ENCODE measurements around the gene PDE4D.
A peak's percentile ranks its signal among the peaks of the same experiment; 100 is the strongest.
"Not testable (repeated sequence)": the region's sequence is repeated elsewhere in the genome, so short reads cannot be mapped to it uniquely, and the experiment has no call there.

The PDE4D gene

DNA sequence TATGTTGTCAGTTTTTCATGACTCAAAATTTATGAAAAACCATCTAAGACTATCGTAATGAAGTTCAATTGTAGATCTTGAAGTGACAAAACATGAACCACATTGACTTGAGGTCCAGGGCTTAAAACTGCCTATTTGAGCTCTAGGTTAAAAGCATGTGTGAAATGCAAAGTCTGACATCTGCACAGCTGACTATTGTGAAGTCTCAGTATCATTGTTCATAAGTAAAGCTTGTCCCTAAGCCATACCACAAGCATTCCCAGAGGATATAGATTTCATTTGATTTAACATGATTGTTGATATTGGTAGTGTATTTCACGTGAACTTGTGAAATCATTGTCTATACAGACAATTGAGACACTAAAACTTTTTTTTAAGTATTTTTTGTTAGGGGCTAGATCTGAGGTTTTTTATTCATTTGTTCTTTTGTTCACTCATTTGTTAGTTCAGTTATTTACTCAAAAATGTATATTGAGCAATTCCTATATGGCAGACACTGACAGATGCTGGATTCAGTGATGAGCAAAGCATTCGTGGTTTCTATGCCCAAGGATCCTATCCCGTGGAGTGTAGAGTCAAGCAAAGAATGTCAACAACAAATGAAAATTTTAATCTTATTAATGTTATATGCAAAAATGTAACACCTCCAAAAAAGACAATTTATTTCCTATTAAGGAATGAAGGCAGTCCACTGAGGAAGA is 825.4 kb downstream of the PDE4D start:
- DNase-seq (ENCODE audit: low spot score): no peak

GRCh38 chr5:59066367-59067163 is 827.0 kb downstream of the PDE4D start:
- DNase-seq (ENCODE audit: low spot score): no peak

DNA sequence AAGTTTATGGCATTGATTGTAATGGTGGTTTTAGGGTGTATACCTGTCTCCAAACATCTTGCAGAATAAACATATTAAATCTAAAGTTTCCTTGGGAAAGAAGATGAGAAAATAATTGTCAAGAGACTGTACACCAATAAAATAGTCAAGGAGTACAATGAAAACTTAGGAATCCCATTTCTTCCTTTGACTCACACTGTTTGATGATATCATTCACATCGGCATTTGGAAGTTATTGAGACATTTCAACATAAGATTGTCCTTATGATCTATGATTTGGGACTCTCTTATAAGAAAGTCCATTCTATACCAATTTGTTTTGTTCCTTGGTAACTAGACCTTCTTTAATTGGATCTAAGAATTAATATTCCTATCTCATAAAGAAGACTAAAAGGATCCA is 828.0 kb downstream of the PDE4D start:
- DNase-seq (ENCODE audit: low spot score): no peak

GRCh38 chr5:59064293-59064692 is 829.2 kb downstream of the PDE4D start:
- no peak for DNase-seq (ENCODE audit: low spot score)

GRCh38 chr5:59062986-59063683 is 830.4 kb downstream of the PDE4D start:
- no peak for DNase-seq (ENCODE audit: low spot score)

GRCh38 chr5:59061377-59061776 is 832.1 kb downstream of the PDE4D start:
- DNase-seq (ENCODE audit: low spot score): no peak

- DNase-seq (ENCODE audit: low spot score): no peak
These were observed 834.4 kb downstream of the PDE4D start for GRCh38 chr5:59058969-59059687.

- no peak for DNase-seq (ENCODE audit: low spot score)
These were observed 835.3 kb downstream of the PDE4D start for GRCh38 chr5:59058237-59058636.

DNA sequence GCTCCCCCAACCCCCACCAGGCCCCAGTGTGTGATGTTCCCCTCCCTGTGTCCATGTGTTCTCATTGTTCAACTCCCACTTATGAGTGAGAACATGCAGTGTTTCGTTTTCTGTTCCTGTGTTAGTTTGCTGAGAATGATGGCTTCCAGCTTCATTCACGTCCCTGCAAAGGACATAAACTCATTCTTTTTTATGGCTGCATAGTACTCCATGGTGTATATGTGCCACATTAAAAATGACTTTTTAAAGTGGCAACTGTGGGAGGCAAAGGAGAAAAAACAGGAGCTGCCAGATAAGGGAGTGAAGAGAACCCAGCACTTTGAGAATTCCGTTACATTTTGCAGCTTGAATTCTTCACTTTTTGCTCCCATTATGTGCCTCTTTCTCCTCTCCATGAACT is 836.9 kb downstream of the PDE4D start:
- not testable (repeated sequence) for DNase-seq (ENCODE audit: low spot score)

GRCh38 chr5:59055745-59056448 is 837.6 kb downstream of the PDE4D start:
- no peak for DNase-seq (ENCODE audit: low spot score)

DNA sequence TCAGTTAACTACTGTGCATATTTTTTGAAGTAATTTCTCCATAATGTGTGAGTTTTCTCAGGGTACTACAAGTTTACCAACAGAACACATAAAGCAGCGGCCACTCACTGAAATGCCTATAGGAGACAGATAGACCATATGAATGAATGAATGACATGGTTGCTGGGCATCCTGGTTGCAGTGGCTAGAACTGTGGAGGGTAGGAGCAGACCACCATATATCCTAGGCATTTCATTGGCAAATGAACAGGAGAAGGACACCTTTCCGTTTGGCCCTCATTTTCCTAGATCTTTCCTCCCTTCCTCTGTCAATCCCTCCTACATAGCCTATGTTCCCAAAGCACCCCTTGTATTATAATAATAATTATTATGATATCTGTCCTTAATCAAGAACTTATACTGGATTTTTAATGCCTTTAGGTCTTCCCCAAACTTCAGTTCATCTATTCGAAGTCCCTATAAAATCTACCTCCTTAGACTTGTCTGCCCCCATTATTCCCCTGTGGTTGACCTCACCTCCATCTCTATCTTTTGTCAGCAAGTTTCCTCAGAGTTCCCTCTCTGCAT is 838.5 kb downstream of the PDE4D start:
- DNase-seq (ENCODE audit: low spot score): no peak

- no peak for DNase-seq (ENCODE audit: low spot score)
These were observed 841.6 kb downstream of the PDE4D start for GRCh38 chr5:59051951-59052350.

- no peak for DNase-seq (ENCODE audit: low spot score)
These were observed 844.4 kb downstream of the PDE4D start for GRCh38 chr5:59049095-59049494.

DNA sequence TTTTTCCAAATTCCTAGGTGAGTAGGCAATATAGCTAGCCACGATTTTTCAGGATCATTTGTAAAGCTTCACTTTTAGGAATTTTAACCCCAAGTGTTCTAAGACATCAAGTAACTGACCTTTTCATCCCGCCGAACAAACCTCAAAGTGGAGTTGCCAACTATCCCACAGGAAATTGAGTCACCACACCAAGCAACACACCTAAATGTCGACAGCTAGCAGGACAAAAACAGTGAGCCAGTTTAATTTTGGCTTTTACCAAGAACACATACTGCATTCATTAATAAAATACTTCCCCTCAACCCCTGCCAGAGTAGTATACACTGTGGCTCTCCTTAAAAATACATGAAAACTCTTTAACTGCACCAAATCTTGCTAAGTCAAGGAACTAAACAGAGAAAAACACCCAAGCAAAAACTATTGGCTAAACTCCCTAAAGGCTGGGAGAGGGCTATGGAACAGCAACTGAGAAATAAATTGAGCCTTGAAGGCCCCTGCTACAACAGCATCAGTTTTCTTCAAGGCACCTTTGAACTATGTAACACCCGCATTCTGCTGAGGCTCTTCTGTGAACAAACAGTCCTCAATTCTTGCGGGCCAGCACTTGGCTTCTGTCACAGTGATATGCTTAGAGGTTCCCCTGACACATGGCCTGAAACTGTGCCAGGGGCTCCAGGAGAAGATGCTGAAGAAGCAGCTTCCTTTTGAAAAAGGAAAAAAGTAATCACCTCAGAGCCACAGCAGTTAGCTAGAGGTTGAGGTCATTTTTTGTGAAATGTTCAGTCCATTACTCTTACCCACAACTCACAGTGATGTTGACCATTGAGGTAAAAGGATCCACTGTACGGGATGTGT is 851.1 kb downstream of the PDE4D start:
- DNase-seq (ENCODE audit: low spot score): no peak

DNA sequence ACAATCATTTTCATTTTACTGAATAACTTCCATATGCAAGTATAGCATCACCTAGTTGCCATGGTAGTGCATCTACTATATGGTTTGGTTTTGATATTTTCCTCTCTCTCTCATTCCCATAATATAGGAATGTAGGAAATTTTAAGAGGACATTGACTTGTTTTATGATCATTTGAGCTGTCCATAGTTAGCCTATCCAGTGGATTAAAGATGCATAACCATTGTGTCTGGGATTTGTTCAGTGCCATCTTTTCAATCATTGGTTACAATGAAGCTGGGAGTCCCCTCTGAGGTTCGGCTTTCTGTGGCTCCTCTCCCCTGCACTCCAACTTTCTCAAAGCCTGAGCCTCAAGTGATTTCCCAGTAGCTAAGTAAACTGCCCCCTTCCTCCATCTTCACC is 852.2 kb downstream of the PDE4D start:
- no peak for DNase-seq (ENCODE audit: low spot score)

GRCh38 chr5:59040804-59041201 is 852.7 kb downstream of the PDE4D start:
- no peak for DNase-seq (ENCODE audit: low spot score)

DNA sequence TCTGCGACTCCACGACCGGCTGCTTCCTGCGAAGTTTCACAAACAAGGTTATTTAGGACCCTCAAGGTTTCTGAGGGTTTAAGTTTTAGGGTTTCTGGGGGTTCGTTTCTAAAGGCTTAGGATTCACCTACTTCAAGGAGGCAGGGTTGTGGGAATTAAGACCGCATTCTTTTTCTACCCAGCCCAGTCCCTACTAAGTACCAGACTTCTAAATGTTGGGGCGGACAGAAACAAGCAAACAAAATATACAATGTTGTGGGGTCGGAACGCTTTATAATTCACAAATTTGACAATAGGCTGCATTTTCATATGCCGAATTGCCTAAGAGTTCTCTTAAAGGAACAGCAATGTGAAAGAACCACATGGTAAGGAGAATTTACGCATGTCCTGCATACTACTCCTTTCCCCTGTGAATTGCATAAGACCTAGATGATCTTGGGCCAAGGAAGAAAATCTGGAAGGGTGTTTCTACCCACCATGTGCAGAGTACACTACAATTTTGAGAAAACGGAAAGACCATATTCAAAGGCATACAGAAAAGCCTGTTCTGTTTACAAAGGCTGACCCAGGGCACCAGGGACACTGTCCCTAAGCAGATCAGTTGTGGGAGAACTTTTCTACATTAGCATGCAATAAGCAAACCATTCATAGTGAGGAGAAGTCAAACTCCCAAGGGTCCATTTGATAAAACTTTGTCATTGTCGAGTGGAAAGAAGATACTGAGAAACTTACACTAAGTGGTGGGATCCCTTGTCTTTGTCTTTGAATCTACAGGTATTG is 853.3 kb downstream of the PDE4D start:
- DNase-seq (ENCODE audit: low spot score): peak; percentile 57

DNA sequence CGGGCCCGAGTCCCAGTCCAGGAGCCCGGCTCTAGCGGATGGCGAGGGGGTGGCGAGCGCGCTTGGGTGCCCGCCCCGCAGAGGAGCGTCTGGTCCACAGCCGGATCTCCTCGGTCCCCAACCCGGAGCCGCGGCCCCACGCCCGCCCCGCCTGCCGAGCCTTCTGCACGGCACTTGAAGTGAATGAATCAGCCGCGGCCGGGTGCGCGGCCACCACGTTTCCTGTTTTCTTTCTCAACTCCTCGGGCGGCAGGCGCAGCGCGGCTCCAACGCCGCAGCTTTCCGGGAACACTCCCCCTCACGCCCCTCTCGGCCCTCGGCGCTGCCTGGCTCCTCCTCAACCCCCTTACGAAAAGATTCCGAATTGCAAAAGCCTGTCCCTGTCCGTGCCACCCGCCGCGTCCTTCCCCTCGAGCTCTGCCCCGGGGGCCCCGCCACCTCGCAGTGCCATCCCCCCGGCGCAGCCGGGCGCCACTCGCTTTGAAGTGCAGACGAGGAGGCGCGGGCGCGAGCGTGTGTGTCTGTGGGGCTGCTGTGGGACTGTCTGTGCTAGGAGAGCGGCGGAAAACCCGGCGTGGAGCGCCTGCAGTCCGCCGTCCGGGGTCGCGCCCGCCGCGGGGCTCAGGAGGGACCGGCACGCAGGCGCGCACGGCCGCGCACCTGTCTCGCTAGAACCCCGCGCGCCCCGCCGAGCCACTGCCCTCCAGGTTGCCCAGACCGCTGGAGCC is 854.1 kb downstream of the PDE4D start:
- DNase-seq (ENCODE audit: low spot score): peak; percentile 41

GRCh38 chr5:59038798-59039295 is 854.7 kb downstream of the PDE4D start:
- peak; percentile 22 for DNase-seq (ENCODE audit: low spot score)
